OCI-LY1 (cell line): ENCODE results near the gene AHCTF1.

Experiments
- EZH2 ChIP-seq: fragments of 200-600 bp; sonication (generic), shearing (Covaris generic); IDR thresholded peaks from 2 replicates; pipeline ENCODE4 v1.8.0; 2017; ENCODE audit warnings: borderline replicate concordance, mixed run types, mild to moderate bottlenecking, antibody characterized with exemption, low read length, moderate library complexity, mixed read lengths
- TF ChIP-seq, protein P1 (sequence below): fragments of 200-600 bp; sonication (generic), shearing (Covaris generic); IDR thresholded peaks from 2 replicates; pipeline ENCODE4 v1.5.1; 2017; ENCODE audit warnings: mild to moderate bottlenecking, antibody characterized with exemption, low read length, moderate library complexity, mixed read lengths

GRCh38 chr1:246933893-246934292 is 2.1 kb upstream of the AHCTF1 start:
- TF ChIP-seq, protein P1, sequence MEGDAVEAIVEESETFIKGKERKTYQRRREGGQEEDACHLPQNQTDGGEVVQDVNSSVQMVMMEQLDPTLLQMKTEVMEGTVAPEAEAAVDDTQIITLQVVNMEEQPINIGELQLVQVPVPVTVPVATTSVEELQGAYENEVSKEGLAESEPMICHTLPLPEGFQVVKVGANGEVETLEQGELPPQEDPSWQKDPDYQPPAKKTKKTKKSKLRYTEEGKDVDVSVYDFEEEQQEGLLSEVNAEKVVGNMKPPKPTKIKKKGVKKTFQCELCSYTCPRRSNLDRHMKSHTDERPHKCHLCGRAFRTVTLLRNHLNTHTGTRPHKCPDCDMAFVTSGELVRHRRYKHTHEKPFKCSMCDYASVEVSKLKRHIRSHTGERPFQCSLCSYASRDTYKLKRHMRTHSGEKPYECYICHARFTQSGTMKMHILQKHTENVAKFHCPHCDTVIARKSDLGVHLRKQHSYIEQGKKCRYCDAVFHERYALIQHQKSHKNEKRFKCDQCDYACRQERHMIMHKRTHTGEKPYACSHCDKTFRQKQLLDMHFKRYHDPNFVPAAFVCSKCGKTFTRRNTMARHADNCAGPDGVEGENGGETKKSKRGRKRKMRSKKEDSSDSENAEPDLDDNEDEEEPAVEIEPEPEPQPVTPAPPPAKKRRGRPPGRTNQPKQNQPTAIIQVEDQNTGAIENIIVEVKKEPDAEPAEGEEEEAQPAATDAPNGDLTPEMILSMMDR: no peak
- TF ChIP-seq EZH2: no peak
